Measurements from ENCODE around the gene RAB12.

The RAB12 gene

DNA sequence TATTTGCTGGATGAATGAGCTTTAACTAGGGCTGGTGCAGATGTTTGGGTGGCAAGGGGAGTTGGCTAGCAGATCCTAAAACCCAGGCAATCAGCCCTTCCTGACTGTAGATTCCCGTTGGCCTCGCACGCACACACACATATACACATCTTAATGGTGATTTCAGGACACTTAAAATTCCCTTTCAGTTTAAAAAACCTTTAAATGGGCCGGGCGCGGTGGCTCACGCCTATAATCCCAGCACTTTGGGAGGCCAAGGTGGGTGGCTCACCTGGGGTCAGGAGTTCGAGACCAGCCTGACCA, 76.6 kb downstream of the RAB12 start:
- no peak for DNase-seq

DNA sequence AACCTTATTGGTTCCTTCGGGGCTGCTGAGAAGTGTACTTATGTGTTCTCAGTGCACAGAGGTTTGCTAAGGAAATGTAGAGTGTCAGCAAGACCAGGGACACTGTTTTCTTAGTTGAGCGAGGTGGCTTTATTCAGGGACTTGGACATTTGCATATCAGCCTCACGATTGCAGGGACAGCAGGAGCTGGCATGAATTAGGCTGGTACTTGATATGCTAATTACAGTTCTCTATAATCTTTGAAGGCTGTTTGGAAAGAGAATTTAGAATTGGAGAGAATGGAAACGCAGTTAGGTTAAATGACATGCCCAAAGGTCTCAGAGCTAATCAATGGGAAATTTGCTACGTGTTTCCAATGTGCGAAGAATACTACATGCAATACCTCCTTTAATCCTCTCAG, 77.4 kb downstream of the RAB12 start:
- DNase-seq, result no peak

GRCh38 chr18:8688216-8688800, 79.1 kb downstream of the RAB12 start:
- DNase-seq, result no peak

- no peak for DNase-seq
Measured at GRCh38 chr18:8688816-8689215, 79.6 kb downstream of the RAB12 start.
